Upper lobe of left lung (tissue), 4 donors: ENCODE results near the gene CRYBG1.

Source experiments
- CTCF ChIP-seq, 6 experiments: fragments of 450-650 bp in 4 of 6; fragments of 200-600 bp in 2 of 6; sonication (generic) in 2 of 6; IDR thresholded peaks; one replicate each; pipeline ENCODE4 v1.5.1; 2016 to 2019; ENCODE audit warnings: antibody characterized with exemption in 6 of 6
- POLR2A ChIP-seq, 4 donors: fragments of 450-650 bp; IDR thresholded peaks; one replicate each; pipeline ENCODE4 v1.5.1; 2016 to 2017; ENCODE audit warnings: antibody characterized with exemption in 4 of 4, mild to moderate bottlenecking in 2 of 4

GRCh38 chr6:106527979-106528378 is 167.5 kb downstream of the CRYBG1 start:
- no peak for TF ChIP-seq POLR2A (IDR thresholded peaks at IDR 0.05)
- TF ChIP-seq CTCF (IDR thresholded peaks at IDR 0.05) = no peak
